NB4 (cell line): Measurements from ENCODE around the gene MRPL22.
A peak's percentile ranks its signal among the peaks of the same experiment; 100 is the strongest.
"Not testable (repeated sequence)": the region's sequence is repeated elsewhere in the genome, so short reads cannot be mapped to it uniquely, and the experiment has no call there.

Experiments used
- DNase-seq: peaks from one replicate; pipeline ENCODE4 v3.0.0; 2010; ENCODE audit warnings: low read depth
- H3K4me3 ChIP-seq: one replicate; pipeline ENCODE4 v1.5.1; 2011; ENCODE audit warnings: mild to moderate bottlenecking, low read depth, low read length, moderate library complexity
- MYC ChIP-seq: IDR thresholded peaks from 2 replicates; pipeline ENCODE4 v1.6.1; 2011; ENCODE audit warnings: low read depth, low read length
- POLR2A ChIP-seq: IDR thresholded peaks from 2 replicates; pipeline ENCODE4 v1.6.1; 2011; ENCODE audit warnings: mild to moderate bottlenecking; ENCODE audit not compliant: insufficient read length; ENCODE audit errors: extremely low read depth
- TF ChIP-seq, protein P1 (sequence below): IDR thresholded peaks from one replicate; pipeline ENCODE4 v1.5.1; 2012; ENCODE audit warnings: low read depth, low read length
- TF ChIP-seq, protein P2 (sequence below): IDR thresholded peaks from 2 replicates; pipeline ENCODE4 v1.6.1; 2011; ENCODE audit warnings: low read depth, low read length

MRPL22 gene

DNA sequence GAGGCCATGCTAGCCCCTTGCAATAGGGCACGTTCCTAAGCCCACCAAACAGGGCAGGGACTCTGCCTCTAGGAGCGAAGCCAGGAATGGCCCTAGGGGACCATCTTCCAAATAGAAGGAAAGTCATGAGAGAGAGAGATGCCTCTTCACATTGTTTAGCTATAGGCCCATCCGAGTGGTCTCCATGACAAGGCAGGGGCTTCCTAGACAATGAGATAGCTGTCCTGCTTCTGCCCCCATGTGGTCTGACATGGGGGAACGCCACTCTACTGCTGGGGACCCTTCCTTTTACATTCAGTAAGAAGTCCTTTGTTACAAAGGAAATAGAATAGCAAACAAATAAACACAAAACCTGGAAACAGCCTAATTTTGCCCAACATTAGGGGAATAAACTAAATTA, 54.8 kb downstream of the MRPL22 start:
- peak; percentile 17 for DNase-seq
- no peak overlapping the region for H3K4me3 ChIP-seq
- TF ChIP-seq MYC = no peak
- TF ChIP-seq, protein P1, sequence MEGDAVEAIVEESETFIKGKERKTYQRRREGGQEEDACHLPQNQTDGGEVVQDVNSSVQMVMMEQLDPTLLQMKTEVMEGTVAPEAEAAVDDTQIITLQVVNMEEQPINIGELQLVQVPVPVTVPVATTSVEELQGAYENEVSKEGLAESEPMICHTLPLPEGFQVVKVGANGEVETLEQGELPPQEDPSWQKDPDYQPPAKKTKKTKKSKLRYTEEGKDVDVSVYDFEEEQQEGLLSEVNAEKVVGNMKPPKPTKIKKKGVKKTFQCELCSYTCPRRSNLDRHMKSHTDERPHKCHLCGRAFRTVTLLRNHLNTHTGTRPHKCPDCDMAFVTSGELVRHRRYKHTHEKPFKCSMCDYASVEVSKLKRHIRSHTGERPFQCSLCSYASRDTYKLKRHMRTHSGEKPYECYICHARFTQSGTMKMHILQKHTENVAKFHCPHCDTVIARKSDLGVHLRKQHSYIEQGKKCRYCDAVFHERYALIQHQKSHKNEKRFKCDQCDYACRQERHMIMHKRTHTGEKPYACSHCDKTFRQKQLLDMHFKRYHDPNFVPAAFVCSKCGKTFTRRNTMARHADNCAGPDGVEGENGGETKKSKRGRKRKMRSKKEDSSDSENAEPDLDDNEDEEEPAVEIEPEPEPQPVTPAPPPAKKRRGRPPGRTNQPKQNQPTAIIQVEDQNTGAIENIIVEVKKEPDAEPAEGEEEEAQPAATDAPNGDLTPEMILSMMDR = peak; percentile 34

DNA sequence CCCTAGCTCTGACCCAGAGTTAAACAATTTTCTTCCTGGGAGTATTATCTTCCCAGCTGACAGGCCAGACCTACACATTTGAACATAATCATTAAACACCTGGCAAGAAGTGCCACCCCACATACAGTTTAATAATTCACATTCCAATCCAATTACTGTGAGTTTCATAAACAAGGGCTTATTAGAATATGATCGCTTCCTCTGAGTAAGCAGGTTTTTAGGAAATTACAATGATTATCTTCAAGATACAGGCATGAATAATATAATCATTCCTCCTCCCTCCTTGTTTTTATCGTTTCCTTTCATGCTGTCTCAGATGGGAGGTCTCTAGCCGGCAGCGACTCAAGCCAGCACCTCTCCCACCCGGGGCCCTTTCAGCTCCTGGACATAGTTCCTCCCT, 56.9 kb downstream of the MRPL22 start:
- TF ChIP-seq POLR2A (no peak), MYC (no peak)
- TF ChIP-seq, protein P1 = no peak
- TF ChIP-seq, protein P2, sequence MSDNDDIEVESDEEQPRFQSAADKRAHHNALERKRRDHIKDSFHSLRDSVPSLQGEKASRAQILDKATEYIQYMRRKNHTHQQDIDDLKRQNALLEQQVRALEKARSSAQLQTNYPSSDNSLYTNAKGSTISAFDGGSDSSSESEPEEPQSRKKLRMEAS = no peak
- H3K4me3 ChIP-seq = no peak overlapping the region
- no peak for DNase-seq

DNA sequence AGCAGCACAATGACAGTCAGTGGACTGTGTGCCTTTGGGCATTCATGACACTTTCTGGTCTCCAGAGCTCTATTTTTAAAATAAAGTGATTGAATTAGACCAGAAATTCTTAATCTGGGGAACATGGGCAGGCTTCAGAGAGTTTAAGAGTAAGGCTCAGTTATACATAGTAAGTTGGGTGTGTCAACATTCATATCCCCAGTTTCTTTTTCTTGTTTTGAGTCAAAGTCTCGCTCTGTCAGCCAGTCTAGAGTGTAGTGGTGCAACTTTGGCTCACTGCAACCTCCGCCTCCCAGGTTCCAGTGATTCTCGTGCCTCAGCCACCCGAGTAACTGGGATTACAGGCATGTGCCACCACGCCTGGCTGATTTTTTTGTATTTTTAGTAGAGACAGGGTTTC, 59.0 kb downstream of the MRPL22 start:
- no peak overlapping the region for H3K4me3 ChIP-seq
- TF ChIP-seq POLR2A (no peak), MYC (no peak)
- TF ChIP-seq, protein P1 = no peak
- TF ChIP-seq, protein P2 = no peak
- no peak for DNase-seq

DNA sequence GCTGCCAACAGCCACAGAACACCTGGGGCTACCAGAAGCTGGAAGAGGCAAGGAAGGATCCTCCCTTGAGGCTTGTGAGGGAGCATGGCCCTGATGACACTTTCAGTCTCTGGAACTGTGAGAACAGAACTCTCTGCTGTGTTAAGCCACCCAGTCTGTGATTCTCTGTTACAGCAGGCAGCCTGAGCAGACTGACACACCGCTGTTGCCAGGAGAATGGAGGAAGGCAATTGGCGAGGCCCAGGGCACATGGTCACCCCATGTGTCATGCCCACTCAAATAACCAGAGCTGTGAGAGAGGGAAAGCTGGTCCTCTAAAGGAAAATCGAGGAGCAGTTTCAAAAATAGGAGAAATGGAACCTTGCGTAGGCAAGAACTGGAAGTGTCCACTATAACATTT, 60.6 kb downstream of the MRPL22 start:
- DNase-seq = no peak
- H3K4me3 ChIP-seq = no peak overlapping the region
- TF ChIP-seq MYC = no peak

DNA sequence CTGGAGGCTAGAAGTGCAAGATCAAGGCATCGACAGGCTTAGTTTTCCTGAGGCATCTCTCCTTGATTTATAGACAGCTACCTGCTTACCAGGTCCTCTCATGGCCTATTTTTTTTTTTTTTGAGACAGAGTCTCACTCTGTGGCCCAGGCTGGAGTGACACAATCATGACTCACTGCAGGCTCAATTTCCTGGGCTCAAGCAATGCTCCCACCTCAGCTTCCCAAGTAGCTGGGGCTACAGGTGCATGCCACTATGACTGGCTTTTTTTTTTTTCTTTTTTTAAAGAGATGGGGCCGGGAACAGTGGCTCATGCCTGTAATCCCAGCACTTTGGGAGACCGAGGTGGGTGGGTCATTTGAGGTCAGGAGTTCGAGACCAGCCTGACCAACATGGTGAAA, 61.8 kb downstream of the MRPL22 start:
- H3K4me3 ChIP-seq, DNase-seq: not testable (repeated sequence)

DNA sequence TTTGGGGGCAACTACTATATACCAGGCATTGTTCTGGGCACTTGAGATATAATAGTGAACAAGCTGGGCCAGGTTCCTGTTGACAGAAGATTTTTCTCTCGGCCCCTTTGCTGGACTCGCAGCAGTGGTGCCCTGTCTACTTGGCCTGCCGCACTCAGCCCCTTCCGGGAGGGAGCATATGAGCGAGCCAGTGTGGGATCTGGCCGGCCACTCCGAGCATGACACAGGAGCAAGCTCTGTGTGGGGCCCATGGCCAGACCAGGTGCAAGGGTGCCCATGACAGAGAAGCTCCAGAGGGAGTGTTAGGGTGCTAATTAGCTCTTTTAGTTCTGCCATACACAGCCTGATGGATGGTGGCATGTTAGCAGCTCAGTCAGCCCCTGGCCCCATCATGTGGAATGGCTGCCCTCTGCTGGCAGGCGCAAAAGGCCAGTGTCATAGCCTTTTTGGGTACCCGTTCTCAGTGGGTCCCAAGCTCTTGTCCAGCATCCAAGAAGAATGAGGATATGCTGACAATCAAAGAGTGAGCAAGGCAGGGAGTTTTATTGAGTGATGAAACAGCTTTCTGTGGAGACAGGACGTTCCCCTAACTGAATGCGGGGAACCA, 63.4 kb downstream of the MRPL22 start:
- H3K4me3 ChIP-seq = no peak overlapping the region
- DNase-seq = peak; percentile 40
- TF ChIP-seq, protein P2 = no peak
- TF ChIP-seq POLR2A (no peak), MYC (no peak)
- TF ChIP-seq, protein P1 = no peak

DNA sequence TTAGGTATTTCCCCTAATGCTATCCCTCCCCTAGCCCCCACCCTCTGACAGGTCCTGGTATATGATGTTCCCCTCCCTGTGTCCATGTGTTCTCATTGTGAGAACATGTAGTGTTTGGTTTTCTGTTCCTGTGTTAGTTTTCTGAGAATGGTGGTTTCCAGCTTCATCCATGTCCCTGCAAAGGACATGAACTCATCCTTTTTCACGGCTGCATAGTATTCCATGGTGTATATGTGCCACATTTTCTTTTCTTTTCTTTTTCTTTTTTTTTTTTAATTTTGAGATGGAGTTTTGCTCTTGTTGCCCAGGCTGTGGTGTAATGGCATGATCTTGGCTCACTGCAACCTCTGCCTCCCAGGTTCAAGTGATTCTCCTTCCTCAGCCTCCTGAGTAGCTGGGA, 65.4 kb downstream of the MRPL22 start:
- DNase-seq, H3K4me3 ChIP-seq: not testable (repeated sequence)

DNA sequence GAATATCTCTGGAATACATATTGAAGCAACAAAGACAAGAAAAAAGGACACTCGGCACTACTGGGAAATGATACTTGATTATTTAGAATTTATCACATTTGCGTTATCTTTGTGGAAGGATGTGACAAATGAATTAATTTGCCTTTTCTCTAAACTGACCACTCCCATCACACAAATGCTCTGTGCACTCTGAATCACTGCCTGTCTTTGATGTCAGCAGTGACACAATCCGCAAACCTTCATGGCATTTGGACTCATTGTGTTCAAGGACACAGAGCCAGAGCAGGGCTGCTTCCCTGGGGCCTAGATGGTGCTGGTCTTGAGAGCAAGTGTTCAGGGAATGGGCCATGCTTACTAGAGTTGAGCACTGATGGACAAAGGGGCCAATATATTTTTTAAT, 67.8 kb downstream of the MRPL22 start:
- H3K4me3 ChIP-seq = no peak overlapping the region
- DNase-seq = no peak
- TF ChIP-seq MYC (no peak), POLR2A (no peak)
- TF ChIP-seq, protein P2 = no peak
